Endodermal cell (in vitro differentiated cells): ENCODE results near the gene CMTM4. TPM values are rescaled to one million over a fixed set of nuclear protein-coding genes. Genes with fewer than 3 reads are reported as not detected.

Source experiments
- DNase-seq: peaks from one replicate; pipeline ENCODE4 v3.0.0-alpha.2; 2017
- H3K27ac ChIP-seq: 2 replicates; pipeline ENCODE4 v1.5.1; 2013; ENCODE audit warnings: mild to moderate bottlenecking, low read depth, low read length, moderate library complexity
- H3K27me3 ChIP-seq: 2 replicates; pipeline ENCODE4 v1.6.1; 2013; ENCODE audit warnings: mild to moderate bottlenecking, low read length, moderate library complexity; ENCODE audit not compliant: insufficient read depth, control insufficient read depth, poor library complexity, severe bottlenecking
- H3K36me3 ChIP-seq: 2 replicates; pipeline ENCODE4 v1.7.0; 2013; ENCODE audit warnings: mild to moderate bottlenecking, low read length, moderate library complexity; ENCODE audit not compliant: control insufficient read depth, insufficient read depth
- H3K4me1 ChIP-seq: one replicate; pipeline ENCODE4 v1.7.0; 2013; ENCODE audit warnings: low read length; ENCODE audit not compliant: control insufficient read depth, insufficient read depth
- H3K4me3 ChIP-seq: 2 replicates; pipeline ENCODE4 v1.5.1; 2013; ENCODE audit warnings: mild to moderate bottlenecking, low read length, moderate library complexity
- H3K9ac ChIP-seq: 2 replicates; pipeline ENCODE4 v1.6.1; 2013; ENCODE audit warnings: mild to moderate bottlenecking, low read length, moderate library complexity; ENCODE audit not compliant: poor library complexity, severe bottlenecking; ENCODE audit errors: extremely low read depth
- H3K9me3 ChIP-seq: 2 replicates; pipeline ENCODE4 v1.6.1; 2013; ENCODE audit warnings: mild to moderate bottlenecking, low read length, moderate library complexity; ENCODE audit not compliant: control insufficient read depth
- H3K27ac Mint-ChIP-seq: 2 replicates; pipeline ENCODE4 v1.8.0; 2020; ENCODE audit warnings: mixed read lengths
- H3K27me3 Mint-ChIP-seq: 2 replicates; pipeline ENCODE4 v1.8.0; 2021; ENCODE audit warnings: mild to moderate bottlenecking, mixed read lengths; ENCODE audit not compliant: insufficient read depth
- H3K36me3 Mint-ChIP-seq: 2 replicates; pipeline ENCODE4 v1.8.0; 2020; ENCODE audit warnings: low read depth, mixed read lengths
- H3K4me1 Mint-ChIP-seq: 2 replicates; pipeline ENCODE4 v1.8.0; 2020; ENCODE audit warnings: mixed read lengths
- H3K4me3 Mint-ChIP-seq: 2 replicates; pipeline ENCODE4 v1.8.0; 2020; ENCODE audit warnings: mild to moderate bottlenecking, moderate library complexity, mixed read lengths
- H3K9me3 Mint-ChIP-seq: 2 replicates; pipeline ENCODE4 v1.8.0; 2020; ENCODE audit warnings: mild to moderate bottlenecking, mixed read lengths
- CTCF ChIP-seq: fragments of 200-600 bp; sonication (generic); conservative IDR thresholded peaks from 2 replicates; pipeline ENCODE4 v1.5.0; 2021; ENCODE audit warnings: antibody characterized with exemption, mild to moderate bottlenecking
- WGBS, 2 experiments: methylation state at CpG; one replicate each; pipeline versions ENCODE4 v1.1.5 to v1.1.7; 2013; ENCODE audit warnings: missing lambda C conversion rate in 2 of 2, mixed read lengths in 1 of 2; ENCODE audit not compliant: insufficient coverage in 1 of 2, insufficient read length in 1 of 2; 5-methylcytosine and 5-hydroxymethylcytosine counted together
- total RNA-seq, 2 donors: library from RNA; stranded (reverse); fragmentation: NEBNext Ultra II Directional in 1 of 2; extraction: Animal tissue kit (Norgen Biotek cat#: 25700) in 1 of 2; gene quantifications; 2 replicates in 1 of 2; 3 replicates in 1 of 2; pipeline ENCODE4 v1.2.1, GENCODE V29; 2021

The CMTM4 gene
- total RNA-seq, 2 donors from 2014 or later = 68.2 to 76.2 TPM

DNA sequence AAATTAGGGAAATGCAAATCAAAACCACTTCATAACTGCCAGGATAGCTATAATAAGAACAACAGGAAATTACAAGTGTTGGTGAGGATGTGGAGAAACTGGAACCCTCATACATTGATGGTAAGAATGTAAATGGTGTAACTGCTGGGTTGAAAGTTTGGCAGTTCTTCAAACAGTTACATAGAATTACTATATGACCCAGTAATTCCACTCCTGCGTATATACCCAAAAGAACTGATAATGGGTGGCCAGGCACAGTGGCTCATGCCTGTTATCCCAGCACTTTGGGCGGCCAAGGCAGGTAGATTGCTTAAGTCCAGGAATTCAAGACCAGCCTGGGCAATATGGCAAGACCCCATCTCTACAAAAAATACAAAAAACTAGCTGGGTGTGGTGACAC is 4.5 kb upstream of the CMTM4 start:
- H3K9ac ChIP-seq = no peak overlapping the region
- Mint-ChIP-seq H3K4me1 (peaks cover 3% of the 10 kb centered on the region), H3K9me3 (no peaks in the 10 kb centered on the region), H3K27ac (no peak overlapping the region), H3K27me3 (peaks cover 2% of the 10 kb centered on the region), H3K4me3 (no peak overlapping the region), H3K36me3 (no peaks in the 10 kb centered on the region)
- H3K9me3 ChIP-seq = no peaks in the 10 kb centered on the region
- WGBS, 2 experiments = 97% methylated on average over 2 of the region's 2 CpGs; no CpG with 5 or more reads in 1 of the 2 experiments
- no peaks in the 10 kb centered on the region for H3K4me1 ChIP-seq
- H3K27ac ChIP-seq = no peak overlapping the region
- TF ChIP-seq CTCF = no peak
- H3K36me3 ChIP-seq = no peaks in the 10 kb centered on the region
- no peak overlapping the region for H3K4me3 ChIP-seq
- no peaks in the 10 kb centered on the region for H3K27me3 ChIP-seq
- DNase-seq = no peak

- Histone ChIP-seq H3K27ac (no peak overlapping the region), H3K9ac (no peak overlapping the region), H3K4me1 (no peaks in the 10 kb centered on the region), H3K4me3 (no peak overlapping the region), H3K27me3 (no peaks in the 10 kb centered on the region), H3K9me3 (no peaks in the 10 kb centered on the region), H3K36me3 (no peaks in the 10 kb centered on the region)
- Mint-ChIP-seq H3K4me1 (peaks cover 8% of the 10 kb centered on the region), H3K4me3 (no peak overlapping the region), H3K36me3 (no peaks in the 10 kb centered on the region), H3K9me3 (no peaks in the 10 kb centered on the region), H3K27me3 (peaks cover 3% of the 10 kb centered on the region), H3K27ac (no peak overlapping the region)
- WGBS, 2 experiments = 50 to 80% methylated on average over 1 of the region's 1 CpG
- TF ChIP-seq CTCF = no peak
- no peak for DNase-seq
These were observed 3.4 kb upstream of the CMTM4 start for GRCh38 chr16:66699898-66700297.

DNA sequence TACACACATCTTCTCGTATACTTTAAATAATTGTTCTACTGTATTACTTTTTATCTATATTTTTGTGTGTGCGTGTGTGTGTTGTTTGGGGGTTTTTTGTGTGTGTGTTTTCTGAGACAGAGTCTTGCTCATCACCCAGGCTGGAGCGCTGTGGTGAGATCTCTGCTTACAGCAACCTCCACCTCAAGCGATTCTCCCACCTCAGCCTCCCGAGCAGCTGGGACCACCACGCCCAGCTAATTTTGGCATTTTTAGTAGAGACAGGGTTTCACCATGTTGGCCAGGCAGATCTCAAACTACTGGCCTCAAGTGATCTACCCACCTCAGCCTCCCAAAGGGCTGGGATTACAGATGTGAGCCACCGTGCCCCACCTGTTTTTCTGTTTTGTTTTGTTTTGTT is 1.5 kb upstream of the CMTM4 start:
- H3K9me3 ChIP-seq = no peaks in the 10 kb centered on the region
- H3K4me1 ChIP-seq = no peaks in the 10 kb centered on the region
- no peak for DNase-seq
- H3K27me3 Mint-ChIP-seq = peaks cover 3% of the 10 kb centered on the region
- no peaks in the 10 kb centered on the region for H3K9me3 Mint-ChIP-seq
- H3K27ac ChIP-seq = no peak overlapping the region
- H3K4me1 Mint-ChIP-seq = peaks cover 17% of the 10 kb centered on the region
- H3K27ac Mint-ChIP-seq = no peak overlapping the region
- WGBS, 2 experiments = 84 to 95% methylated on average over 3 to 4 of the region's 7 CpGs
- no peak overlapping the region for H3K9ac ChIP-seq
- no peak overlapping the region for H3K4me3 ChIP-seq
- no peaks in the 10 kb centered on the region for H3K27me3 ChIP-seq
- H3K4me3 Mint-ChIP-seq = peak overlapping the region; percentile 77
- no peak for TF ChIP-seq CTCF
- no peaks in the 10 kb centered on the region for H3K36me3 ChIP-seq
- peaks cover 9% of the 10 kb centered on the region for H3K36me3 Mint-ChIP-seq
